Caco-2 (cell line): ENCODE data around the gene SORCS2. TPM values are rescaled to one million over a fixed set of nuclear protein-coding genes. Genes with fewer than 3 reads are reported as not detected.

ENCODE experiments used
- BruUV-seq: library from RNA; stranded (reverse); fragments of 400-500 nt; replicated peaks from 2 replicates; lab custom pipeline; 2021; lab: Mats Ljungman, UMichigan
- CTCF ChIA-PET: fragments of 300-600 bp; sonication (Branson Sonifier 250); formaldehyde crosslinking; loops from one replicate; lab custom pipeline; 2022; ENCODE audit warnings: antibody characterized with exemption; lab: Charles Lee
- POLR2A ChIA-PET: fragments of 300-600 bp; sonication (Branson Sonifier 250); formaldehyde crosslinking; loops from one replicate; lab custom pipeline; 2022; ENCODE audit warnings: antibody characterized with exemption; lab: Charles Lee
- DNase-seq, 2 experiments: peaks; one replicate each; pipeline versions ENCODE4 v3.0.0 to v3.0.0-alpha.2; 2020 to 2022
- H3K27me3 ChIP-seq: replicated peaks from 2 replicates; pipeline ENCODE4 v1.6.0; 2011; ENCODE audit warnings: low read length; ENCODE audit not compliant: control insufficient read depth, insufficient read depth
- H3K36me3 ChIP-seq: 2 replicates; pipeline ENCODE4 v1.5.1; 2011; ENCODE audit warnings: low read length; ENCODE audit not compliant: control insufficient read depth, insufficient read depth
- H3K4me1 ChIP-seq: fragments of 250-450 bp; sonication (Bioruptor Pico); 2 replicates; pipeline ENCODE4 v1.5.1; 2020; ENCODE audit warnings: mild to moderate bottlenecking
- H3K4me3 ChIP-seq: 2 replicates; pipeline ENCODE4 v1.5.1; 2011; ENCODE audit warnings: low read depth, mild to moderate bottlenecking, control low read depth, low read length
- H3K9me3 ChIP-seq: fragments of 250-450 bp; sonication (Bioruptor Pico); 2 replicates; pipeline ENCODE4 v1.5.1; 2020; ENCODE audit warnings: mild to moderate bottlenecking, moderate library complexity
- H3K27ac Mint-ChIP-seq: one replicate; pipeline ENCODE4 v1.8.0; 2022; ENCODE audit warnings: mixed read lengths; ENCODE audit not compliant: unreplicated experiment
- H3K27me3 Mint-ChIP-seq: one replicate; pipeline ENCODE4 v1.8.0; 2022; ENCODE audit warnings: mixed read lengths; ENCODE audit not compliant: insufficient read depth, unreplicated experiment
- H3K36me3 Mint-ChIP-seq: one replicate; pipeline ENCODE4 v1.8.0; 2022; ENCODE audit warnings: mild to moderate bottlenecking, mixed read lengths; ENCODE audit not compliant: insufficient read depth, unreplicated experiment
- H3K4me1 Mint-ChIP-seq: one replicate; pipeline ENCODE4 v1.8.0; 2022; ENCODE audit warnings: low read depth, mixed read lengths; ENCODE audit not compliant: unreplicated experiment
- H3K4me3 Mint-ChIP-seq: one replicate; pipeline ENCODE4 v1.8.0; 2022; ENCODE audit warnings: mild to moderate bottlenecking, moderate library complexity, mixed read lengths; ENCODE audit not compliant: unreplicated experiment
- H3K9me3 Mint-ChIP-seq: one replicate; pipeline ENCODE4 v1.8.0; 2022; ENCODE audit warnings: mixed read lengths; ENCODE audit not compliant: unreplicated experiment
- intact Hi-C: fragments of 100-400 bp; cut with micrococcal nuclease; formaldehyde crosslinking; loops from one replicate; pipeline ENCODE4 v1.10.0; 2022; ENCODE audit not compliant: unreplicated experiment
- total RNA-seq: library from RNA; stranded (reverse); gene quantifications from 2 replicates; pipeline ENCODE4 v1.2.3, GENCODE V29; 2022
- TF ChIP-seq, protein P1 (sequence below), 2 experiments: fragments of 200-600 bp in 1 of 2; IDR thresholded peaks; 1 replicate in 1 of 2; 2 replicates in 1 of 2; pipeline versions ENCODE4 v1.5.1 to v1.8.0; 2011 to 2022; ENCODE audit warnings: antibody characterized with exemption in 1 of 2, control low read depth in 1 of 2, inconsistent platforms in 1 of 2, low read depth in 1 of 2, low read length in 1 of 2, mild to moderate bottlenecking in 1 of 2, moderate library complexity in 1 of 2; ENCODE audit not compliant: insufficient read depth in 1 of 2, severe bottlenecking in 1 of 2, unreplicated experiment in 1 of 2

Gene SORCS2
- total RNA-seq, 1 experiment from 2014 or later, result 1.6 TPM

DNA sequence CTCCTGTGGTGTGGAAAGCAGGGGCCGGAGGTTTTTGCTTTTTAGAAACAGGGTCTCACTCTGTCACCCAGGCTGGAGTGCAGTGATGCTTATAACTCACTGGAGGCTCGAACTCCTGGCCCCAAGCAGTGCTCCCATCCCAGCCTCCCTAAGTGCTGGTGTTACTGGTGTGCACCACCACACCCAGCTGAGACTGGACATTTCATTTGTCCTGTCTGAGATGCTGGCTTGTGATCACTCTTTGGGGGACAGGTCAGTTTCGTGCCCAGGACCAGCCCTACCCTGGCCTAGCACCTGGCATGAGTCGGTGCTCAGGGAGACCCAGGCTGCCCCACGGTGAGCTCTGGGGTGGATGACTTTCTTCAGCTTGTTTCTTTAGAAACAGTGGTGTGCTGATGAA lies 231.1 kb downstream of the SORCS2 start:
- intact Hi-C loops, result no loop called here
- BruUV-seq, result no TSS peak
- DNase-seq, result no peak
- Histone ChIP-seq H3K27me3 (no peaks in the 10 kb centered on the region), H3K4me1 (no peaks in the 10 kb centered on the region), H3K36me3 (no peaks in the 10 kb centered on the region), H3K4me3 (no peak overlapping the region), H3K9me3 (no peaks in the 10 kb centered on the region)
- ChIA-PET CTCF (no interaction called here), POLR2A (interaction anchor here (0.7 kb wide), 1 partner anchor 12 kb away, joined by 3 read pairs; no protein-coding TSS in a partner anchor)
- Mint-ChIP-seq H3K4me1 (peaks cover 5% of the 10 kb centered on the region), H3K4me3 (no peak overlapping the region), H3K36me3 (peaks cover 3% of the 10 kb centered on the region), H3K27me3 (no peaks in the 10 kb centered on the region), H3K27ac (no peak overlapping the region), H3K9me3 (no peaks in the 10 kb centered on the region)
- TF ChIP-seq, protein P1, sequence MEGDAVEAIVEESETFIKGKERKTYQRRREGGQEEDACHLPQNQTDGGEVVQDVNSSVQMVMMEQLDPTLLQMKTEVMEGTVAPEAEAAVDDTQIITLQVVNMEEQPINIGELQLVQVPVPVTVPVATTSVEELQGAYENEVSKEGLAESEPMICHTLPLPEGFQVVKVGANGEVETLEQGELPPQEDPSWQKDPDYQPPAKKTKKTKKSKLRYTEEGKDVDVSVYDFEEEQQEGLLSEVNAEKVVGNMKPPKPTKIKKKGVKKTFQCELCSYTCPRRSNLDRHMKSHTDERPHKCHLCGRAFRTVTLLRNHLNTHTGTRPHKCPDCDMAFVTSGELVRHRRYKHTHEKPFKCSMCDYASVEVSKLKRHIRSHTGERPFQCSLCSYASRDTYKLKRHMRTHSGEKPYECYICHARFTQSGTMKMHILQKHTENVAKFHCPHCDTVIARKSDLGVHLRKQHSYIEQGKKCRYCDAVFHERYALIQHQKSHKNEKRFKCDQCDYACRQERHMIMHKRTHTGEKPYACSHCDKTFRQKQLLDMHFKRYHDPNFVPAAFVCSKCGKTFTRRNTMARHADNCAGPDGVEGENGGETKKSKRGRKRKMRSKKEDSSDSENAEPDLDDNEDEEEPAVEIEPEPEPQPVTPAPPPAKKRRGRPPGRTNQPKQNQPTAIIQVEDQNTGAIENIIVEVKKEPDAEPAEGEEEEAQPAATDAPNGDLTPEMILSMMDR (IDR thresholded peaks at IDR 0.05; ENCODE audit: insufficient read depth in 1 of 2, low read depth in 1 of 2, low read length in 1 of 2, severe bottlenecking in 1 of 2, unreplicated experiment in 1 of 2), result no peak

DNA sequence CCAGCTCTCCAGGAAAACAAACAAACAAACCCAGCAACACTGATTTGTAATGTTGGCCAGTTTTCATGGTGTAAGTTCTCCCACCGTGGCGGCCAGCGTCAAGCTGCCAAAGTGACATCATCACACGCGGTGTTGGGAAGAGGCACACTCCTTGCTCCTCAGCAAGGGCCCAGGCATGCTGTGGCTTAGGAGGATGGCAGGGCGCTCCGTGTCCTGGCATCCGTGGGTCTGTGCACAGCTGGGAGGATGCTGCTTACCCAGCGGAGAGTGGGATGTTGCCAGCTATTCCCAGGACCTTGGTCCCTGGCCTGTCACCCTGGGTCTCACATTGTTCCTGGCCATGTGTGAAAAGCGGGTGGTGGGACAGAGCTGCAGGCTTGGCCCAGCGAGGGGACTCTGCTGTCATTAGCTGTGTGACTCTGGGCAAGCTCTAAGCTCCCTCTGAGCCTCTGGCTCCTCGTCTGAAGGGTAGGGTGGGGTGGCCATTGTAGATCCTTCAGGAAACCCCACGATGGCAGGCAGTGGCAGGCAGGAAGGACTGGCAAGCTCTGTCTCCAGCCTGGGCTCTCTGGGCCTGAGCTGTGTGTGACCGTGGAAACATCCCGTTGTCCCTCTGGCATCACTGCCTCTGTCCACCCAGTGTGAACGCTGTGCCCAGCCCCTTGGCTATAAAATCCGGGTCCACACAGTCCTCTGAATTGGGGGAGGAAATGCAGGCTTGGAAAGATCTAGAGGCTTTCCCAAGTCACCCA lies 231.6 kb downstream of the SORCS2 start:
- Mint-ChIP-seq H3K9me3 (no peaks in the 10 kb centered on the region), H3K27me3 (no peaks in the 10 kb centered on the region), H3K4me1 (peaks cover 10% of the 10 kb centered on the region), H3K27ac (no peak overlapping the region), H3K4me3 (no peak overlapping the region), H3K36me3 (peaks cover 6% of the 10 kb centered on the region)
- H3K4me1 ChIP-seq, result no peaks in the 10 kb centered on the region
- BruUV-seq, result no TSS peak
- POLR2A ChIA-PET, result interaction anchor here (0.7 kb wide), 1 partner anchor 11 kb away, joined by 3 read pairs; no protein-coding TSS in a partner anchor
- TF ChIP-seq, protein P1 (IDR thresholded peaks at IDR 0.05; ENCODE audit: insufficient read depth in 1 of 2, low read depth in 1 of 2, low read length in 1 of 2, severe bottlenecking in 1 of 2, unreplicated experiment in 1 of 2), result no peak
- intact Hi-C loops, result no loop called here
- no peaks in the 10 kb centered on the region for H3K9me3 ChIP-seq
- peak in 1 of 2 experiments; percentile 22 for DNase-seq
- no peaks in the 10 kb centered on the region for H3K36me3 ChIP-seq
- H3K27me3 ChIP-seq, result no peaks in the 10 kb centered on the region
- CTCF ChIA-PET, result no interaction called here
- no peak overlapping the region for H3K4me3 ChIP-seq

DNA sequence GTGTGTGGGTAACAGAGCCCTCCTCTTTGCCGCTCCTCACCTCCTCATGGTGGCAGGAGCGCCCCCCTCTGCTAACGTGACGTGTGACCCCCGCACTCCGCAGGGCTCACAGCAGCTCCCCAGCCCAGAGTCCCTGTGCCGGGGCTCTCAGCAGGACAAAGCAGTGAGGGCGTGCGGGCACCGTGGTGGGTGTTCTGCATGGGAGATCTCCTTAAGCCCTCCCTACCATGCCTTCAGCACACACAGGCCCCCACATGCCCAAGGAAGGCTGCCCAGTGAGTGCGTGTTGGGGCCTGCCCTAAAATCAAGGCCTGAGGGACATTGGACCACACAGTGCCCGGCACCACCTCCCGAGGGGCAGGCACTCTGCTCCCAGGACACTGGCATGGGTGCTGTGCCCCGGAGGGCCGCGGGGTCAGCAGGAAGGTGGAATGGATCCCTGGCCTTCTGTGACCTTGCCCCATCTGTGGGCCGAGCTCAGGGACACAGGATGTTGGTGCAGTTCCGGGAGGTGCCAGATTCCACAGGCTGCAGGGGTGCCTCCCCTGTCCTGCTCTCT lies 232.3 kb downstream of the SORCS2 start:
- Mint-ChIP-seq H3K27ac (no peak overlapping the region), H3K27me3 (no peaks in the 10 kb centered on the region), H3K9me3 (no peaks in the 10 kb centered on the region), H3K36me3 (peaks cover 7% of the 10 kb centered on the region), H3K4me1 (peaks cover 14% of the 10 kb centered on the region), H3K4me3 (no peak overlapping the region)
- Histone ChIP-seq H3K27me3 (no peaks in the 10 kb centered on the region), H3K4me1 (peaks cover 7% of the 10 kb centered on the region), H3K36me3 (no peaks in the 10 kb centered on the region), H3K9me3 (no peaks in the 10 kb centered on the region), H3K4me3 (no peak overlapping the region)
- POLR2A ChIA-PET, result no interaction called here
- TF ChIP-seq, protein P1 (IDR thresholded peaks at IDR 0.05; ENCODE audit: insufficient read depth in 1 of 2, low read depth in 1 of 2, low read length in 1 of 2, severe bottlenecking in 1 of 2, unreplicated experiment in 1 of 2), result no peak
- BruUV-seq, result no TSS peak
- intact Hi-C loops, result no loop called here
- CTCF ChIA-PET, result no interaction called here
- DNase-seq, result peak in 1 of 2 experiments; percentile 15
